T47D (cell line): Measurements from ENCODE around the gene AK9.
"Not testable (repeated sequence)": the region's sequence is repeated elsewhere in the genome, so short reads cannot be mapped to it uniquely, and the experiment has no call there.

Experiments
- DNase-seq, 2 experiments: peaks; one replicate each; pipeline versions ENCODE4 v3.0.0 to v3.0.0-alpha.2; 2011 to 2012; ENCODE audit warnings: low read depth in 1 of 2, low spot score in 1 of 2
- JUND ChIP-seq: IDR thresholded peaks from 2 replicates; pipeline ENCODE4 v1.6.1; 2012; ENCODE audit warnings: low read depth
- in situ Hi-C: cut with HindIII; loops from 2 replicates; pipeline ENCODE4 v1.10.0; 2016; ENCODE audit warnings: low sequenced_read_pairs, low pct_unique_long_range_greater_than_20kb

Gene AK9

GRCh38 chr6:109561844-109562243, 129.2 kb downstream of the AK9 start:
- in situ Hi-C loops: no loop called here
- no peak for DNase-seq
- no peak for TF ChIP-seq JUND

DNA sequence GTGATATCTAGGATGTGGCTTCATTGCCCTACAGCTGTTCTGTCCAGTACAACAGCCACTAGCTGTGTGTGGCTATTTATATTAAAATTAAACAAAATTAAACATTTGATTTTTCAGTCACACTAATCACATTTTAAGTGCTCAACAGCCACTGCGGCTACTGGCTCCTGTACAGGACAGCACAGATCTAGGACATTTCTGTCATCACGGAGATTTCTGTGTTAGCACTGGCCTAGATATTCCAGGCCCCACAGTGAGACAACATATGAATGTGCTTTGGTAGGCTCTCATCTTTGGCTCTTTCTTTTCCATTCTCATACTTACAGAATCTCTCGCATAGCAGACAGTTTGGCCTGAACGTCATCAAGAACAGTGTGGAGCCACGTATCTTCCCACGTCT, 159.6 kb downstream of the AK9 start:
- DNase-seq: no peak
- TF ChIP-seq JUND: no peak
- in situ Hi-C loops: no loop called here

GRCh38 chr6:109527989-109528388, 163.0 kb downstream of the AK9 start:
- in situ Hi-C loops: no loop called here
- TF ChIP-seq JUND: no peak
- peak in 1 of 2 experiments; percentile 38 for DNase-seq

GRCh38 chr6:109526905-109527628, 163.9 kb downstream of the AK9 start:
- no peak for TF ChIP-seq JUND
- DNase-seq: peak; percentile 23 to 75
- in situ Hi-C loops: no loop called here

DNA sequence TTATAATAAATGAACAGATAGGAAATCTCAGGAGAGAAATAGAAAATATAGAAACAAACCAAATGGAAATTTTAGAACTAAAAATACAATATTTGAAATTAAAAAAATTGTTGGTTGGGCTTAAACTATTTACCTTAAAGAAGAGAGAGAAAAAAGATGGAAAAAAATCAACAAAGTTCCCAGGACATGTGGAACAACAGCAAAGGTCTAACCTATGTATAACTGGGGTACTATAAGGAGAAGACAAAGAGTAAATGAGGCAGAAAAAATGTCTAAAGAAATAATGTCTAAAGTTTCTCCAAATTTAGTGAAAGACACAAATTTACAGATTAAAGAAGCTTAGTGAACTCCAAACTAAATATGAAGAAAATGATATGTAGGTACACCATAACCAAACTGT, 166.9 kb downstream of the AK9 start:
- TF ChIP-seq JUND: no peak
- no peak for DNase-seq
- in situ Hi-C loops: no loop called here

GRCh38 chr6:109523478-109523877, 167.5 kb downstream of the AK9 start:
- no peak for TF ChIP-seq JUND
- DNase-seq: no peak
- in situ Hi-C loops: no loop called here

DNA sequence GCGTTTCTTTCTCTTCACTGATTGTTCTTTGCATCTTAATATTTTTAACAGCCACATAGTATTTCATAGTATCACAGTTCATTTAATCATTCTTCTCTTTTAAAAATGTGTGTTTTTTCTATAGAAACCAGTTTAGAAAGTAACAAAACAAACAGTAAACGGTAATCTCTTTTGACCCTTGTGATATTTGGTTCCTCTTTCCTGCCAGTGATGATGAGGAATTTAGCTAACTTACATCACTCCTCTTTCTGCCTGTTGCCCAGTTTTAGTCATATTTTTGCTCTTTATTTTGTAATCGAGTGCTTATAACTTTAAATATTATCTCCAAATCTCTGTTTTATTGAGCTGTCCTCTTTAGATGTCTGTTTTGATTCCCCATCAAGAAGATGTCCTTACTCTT, 169.9 kb downstream of the AK9 start:
- no peak for TF ChIP-seq JUND
- in situ Hi-C loops: no loop called here
- DNase-seq: no peak

- in situ Hi-C loops, DNase-seq: not testable (repeated sequence)
Observed at GRCh38 chr6:109519647-109520046, 171.4 kb downstream of the AK9 start.

DNA sequence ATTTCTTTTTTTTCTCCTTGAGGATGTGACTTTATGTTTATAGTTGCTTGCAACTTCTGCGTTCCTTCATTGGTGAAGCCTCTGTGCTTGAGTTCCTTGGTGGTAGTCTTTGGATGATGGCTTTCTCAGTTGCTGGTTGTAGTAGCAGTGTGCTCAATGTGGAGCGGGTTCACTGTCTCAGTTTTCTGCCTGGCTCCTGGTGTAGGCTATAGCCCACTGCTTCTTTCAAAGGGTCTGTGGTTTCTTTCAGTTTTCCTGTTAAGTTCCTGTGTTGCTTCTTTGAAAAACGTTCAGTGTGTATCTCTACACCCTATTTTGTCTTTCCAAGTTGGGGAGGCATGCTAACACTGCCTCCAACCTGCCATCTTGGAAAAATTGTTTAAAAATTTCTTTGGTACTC, 174.1 kb downstream of the AK9 start:
- in situ Hi-C loops: no loop called here
- DNase-seq: no peak
- TF ChIP-seq JUND: no peak

- no peak for TF ChIP-seq JUND
- in situ Hi-C loops: no loop called here
- no peak for DNase-seq
Observed at GRCh38 chr6:109515781-109516409, 175.1 kb downstream of the AK9 start.

DNA sequence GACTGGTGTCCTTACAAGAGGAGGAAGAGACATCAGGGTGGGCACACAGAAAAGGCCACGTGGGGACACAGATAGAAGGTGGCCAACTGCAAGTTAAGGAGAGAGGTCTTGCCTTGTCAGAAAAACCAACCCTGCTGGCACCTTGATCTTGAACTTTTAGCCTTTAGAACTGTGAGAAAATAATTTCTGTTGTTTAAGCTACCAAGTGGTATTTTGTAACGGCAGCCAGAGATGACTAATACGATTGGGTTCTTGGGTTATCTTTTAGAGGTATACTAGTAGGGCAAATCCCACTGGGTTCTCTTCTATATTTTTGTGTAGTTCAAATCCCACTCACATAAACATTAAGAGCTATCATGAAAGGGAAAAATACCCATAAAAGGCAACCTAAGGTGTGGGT, 176.1 kb downstream of the AK9 start:
- in situ Hi-C loops: no loop called here
- TF ChIP-seq JUND: no peak

DNA sequence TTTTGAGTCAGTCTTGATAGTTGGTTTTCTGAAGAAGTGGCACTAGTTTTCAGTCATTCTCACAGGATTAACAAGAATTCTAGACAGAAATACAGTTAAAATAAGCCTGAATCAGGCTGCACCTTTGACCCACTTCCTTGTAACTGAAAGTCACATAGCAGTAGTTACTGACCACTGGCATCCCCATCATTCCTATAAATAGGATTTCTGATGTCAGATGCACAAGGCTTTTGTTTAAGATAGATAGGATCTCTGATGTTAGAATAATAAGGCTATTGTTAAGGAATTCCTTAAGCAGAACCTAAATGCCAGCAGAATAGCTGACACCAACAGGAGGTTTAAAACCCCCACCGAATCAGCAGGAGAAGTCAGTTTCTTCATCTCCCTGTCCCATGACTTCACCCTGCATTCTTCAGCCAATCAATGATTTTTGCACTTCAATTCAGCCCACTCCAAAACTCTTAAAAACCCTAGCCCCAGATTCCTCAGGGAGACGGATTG, 177.4 kb downstream of the AK9 start:
- in situ Hi-C loops: no loop called here
- DNase-seq: peak in 1 of 2 experiments; percentile 14
- TF ChIP-seq JUND: no peak

More for the DNA sequence above, 176.1 kb downstream of the AK9 start:
- no peak for DNase-seq

GRCh38 chr6:109512271-109512817, 178.7 kb downstream of the AK9 start:
- in situ Hi-C loops: no loop called here
- no peak for TF ChIP-seq JUND
- no peak for DNase-seq

GRCh38 chr6:109511832-109512231, 179.2 kb downstream of the AK9 start:
- in situ Hi-C loops: no loop called here
- TF ChIP-seq JUND: no peak
- no peak for DNase-seq
